HG02884 (cell line): ENCODE results near the gene ECT2.
A peak's percentile ranks its signal among the peaks of the same experiment; 100 is the strongest.
"Not testable (repeated sequence)": the region's sequence is repeated elsewhere in the genome, so short reads cannot be mapped to it uniquely, and the experiment has no call there.

Experiments used
- ATAC-seq: cut with Tn5 transposase; IDR thresholded peaks from one replicate; pipeline ENCODE4 v1.9.1; 2021; ENCODE audit warnings: mild to moderate bottlenecking, moderate library complexity; ENCODE audit not compliant: unreplicated experiment

ECT2 gene

DNA sequence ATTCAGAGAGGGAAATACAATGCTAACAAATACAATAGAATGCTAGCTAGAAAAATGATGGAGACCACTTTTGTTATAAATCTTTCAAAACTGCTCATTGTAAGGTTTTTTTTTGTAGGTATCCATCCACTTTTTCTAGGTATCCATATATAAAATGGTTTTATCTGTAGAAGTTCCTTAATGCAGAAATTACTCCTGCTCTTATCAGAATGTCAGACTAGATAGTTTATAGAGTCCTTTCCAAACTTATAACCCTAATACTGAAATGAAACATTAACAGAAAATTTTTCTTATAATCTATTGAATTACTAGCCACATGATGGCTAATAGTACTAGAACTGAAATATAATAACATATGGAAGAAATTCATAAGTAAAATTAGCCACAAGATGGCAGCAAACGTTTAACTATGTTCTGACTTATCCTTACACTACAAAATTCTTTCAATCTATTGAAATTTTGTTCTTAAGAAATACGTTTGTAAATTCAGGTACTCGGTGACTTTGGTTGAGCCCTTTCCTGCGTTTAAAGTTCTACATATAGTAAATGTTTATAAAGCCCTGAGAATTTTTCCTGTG, 58.5 kb downstream of the ECT2 start:
- peak; percentile 53 for ATAC-seq

DNA sequence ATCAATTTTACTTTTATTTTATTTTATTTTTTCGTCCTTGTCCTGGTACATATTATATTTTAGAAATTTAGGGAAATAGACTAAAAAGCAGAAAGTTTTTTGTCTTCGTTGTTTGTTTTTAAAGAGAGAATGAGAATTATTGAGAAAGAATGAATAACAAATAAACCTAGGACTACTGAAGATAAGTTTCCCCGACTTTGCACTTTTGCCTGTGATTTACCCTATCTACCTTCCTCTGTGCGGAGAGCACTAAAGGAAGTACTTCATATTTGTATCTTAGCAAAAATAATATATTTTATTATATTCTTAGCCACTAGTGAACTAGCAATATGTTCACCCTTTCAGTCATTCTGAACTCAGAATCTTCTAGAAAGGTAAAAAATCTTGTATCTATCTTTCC, 60.6 kb downstream of the ECT2 start:
- no peak for ATAC-seq

DNA sequence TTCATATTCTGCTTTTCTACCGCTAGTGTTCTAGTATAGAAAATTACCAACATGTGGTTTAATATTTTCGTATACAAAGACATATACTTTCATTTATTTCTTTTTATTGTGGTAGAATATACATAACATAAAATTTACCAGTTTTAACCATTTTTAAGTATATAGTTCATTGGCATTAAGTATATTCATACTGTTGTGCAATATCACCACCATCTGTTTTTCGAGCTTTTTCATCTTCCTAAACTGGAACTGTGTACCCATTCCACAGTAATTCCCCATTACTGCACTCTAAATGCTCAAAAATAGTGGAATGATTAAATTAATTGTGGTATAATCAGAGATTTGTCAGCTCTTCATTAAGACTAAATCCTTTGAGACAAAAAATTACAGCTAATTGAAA, 62.9 kb downstream of the ECT2 start:
- no peak for ATAC-seq

DNA sequence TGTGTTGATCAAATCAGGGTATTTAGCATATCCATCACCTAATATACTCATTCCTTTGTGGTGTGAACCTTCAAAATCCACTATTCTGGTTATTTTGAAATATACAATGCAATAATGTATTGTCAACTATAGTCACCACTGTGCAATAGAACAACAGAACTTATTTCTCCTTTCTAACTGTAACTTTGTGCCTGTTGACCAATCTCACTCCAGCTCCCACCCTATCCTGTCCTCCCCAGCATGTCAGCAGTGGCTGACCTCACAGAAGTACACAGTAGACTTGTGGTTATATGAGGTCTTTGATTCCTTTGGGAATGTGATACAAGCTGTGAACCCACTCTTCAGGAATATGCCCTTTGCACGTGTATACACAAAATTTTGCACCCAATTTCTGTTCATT, 64.2 kb downstream of the ECT2 start:
- ATAC-seq, result no peak

DNA sequence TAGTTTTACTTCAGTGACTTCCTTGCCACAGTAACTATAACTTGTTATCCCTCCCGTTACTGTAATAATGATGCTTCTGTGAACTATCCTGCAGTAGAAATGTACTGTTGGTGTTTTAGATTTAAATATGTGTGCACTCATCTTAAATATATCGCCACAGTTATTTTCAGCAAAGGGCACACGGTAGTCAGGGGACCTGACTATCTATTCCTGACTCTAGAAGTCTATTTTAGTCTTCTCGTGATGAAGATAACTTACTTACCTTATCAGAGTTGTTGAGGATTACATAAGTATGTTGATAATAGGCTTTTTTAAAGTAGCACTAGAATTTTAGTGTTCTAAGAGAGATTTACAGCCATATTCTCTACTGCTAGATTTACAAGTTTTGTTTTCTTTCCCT, 65.3 kb downstream of the ECT2 start:
- no peak for ATAC-seq

DNA sequence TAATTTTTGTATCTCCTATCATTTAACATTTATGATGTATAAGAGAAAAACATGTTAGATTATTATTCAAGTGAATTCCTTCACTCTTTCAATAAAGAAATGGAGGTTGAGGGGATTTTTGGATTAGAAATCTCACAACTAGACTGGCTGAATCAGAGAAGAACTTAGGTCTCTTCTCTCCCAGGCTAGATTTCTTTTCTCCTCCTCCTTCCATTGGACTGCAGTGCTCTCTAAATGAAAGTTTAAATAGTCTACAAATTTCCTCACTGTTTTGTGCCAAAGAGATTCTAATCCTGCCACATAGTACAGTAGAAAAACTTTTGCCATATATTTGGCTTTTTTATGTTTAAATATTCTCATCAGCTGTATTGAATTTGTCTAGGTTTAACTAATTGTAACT, 65.8 kb downstream of the ECT2 start:
- ATAC-seq, result no peak

DNA sequence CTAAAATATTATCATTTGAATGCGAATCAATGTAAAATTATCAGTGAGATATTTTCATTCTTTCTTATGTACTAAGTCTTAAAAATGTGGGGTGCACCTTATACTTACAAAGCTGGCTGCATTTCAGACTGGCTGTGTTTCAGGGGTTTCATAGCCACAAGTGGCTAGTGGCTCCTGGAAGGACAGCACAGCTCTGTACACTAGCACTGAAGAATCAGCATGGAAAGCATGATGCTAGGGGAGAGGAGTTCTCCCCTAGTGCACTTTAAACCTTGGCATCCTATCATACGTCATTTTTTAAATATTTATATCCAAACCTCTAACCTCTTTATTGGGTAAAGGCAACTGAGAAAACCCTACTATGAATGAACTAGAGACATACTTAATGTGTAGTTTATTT, 66.4 kb downstream of the ECT2 start:
- no peak for ATAC-seq

DNA sequence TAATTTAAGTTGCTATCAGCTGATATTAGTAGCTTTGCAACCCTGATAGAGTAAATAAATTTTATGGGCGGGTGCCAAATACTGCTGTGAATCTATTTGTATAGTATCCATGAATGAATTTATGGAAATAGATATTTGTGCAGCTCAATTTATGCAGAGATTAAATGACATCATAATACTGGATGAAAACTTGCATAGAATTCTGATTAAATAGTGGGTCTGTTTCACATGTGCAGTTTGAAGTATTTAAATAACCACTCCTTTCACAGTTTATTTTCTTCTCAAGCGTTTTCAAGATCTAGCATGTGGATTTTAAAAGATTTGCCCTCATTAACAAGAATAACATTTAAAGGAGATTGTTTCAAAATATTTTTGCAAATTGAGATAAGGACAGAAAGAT, 70.0 kb downstream of the ECT2 start:
- no peak for ATAC-seq

DNA sequence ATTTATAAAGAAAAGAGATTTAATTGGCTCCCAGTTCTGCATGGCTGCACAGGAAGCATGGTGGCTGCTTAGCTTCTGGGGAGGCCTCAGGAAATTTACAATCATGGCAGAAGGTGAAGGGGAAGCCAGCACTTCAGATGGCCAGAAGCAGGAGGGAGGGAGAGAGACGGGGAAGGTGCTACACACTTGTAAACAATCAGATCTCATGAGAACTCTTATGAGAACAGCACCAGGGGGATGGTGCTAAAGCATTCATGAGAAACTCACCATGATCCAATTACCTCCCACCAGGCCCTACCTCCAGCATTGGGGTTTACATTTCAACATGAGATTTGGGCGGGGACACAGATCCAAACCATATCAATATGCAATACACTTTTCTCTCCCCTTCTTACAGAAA, 73.7 kb downstream of the ECT2 start:
- no peak for ATAC-seq

DNA sequence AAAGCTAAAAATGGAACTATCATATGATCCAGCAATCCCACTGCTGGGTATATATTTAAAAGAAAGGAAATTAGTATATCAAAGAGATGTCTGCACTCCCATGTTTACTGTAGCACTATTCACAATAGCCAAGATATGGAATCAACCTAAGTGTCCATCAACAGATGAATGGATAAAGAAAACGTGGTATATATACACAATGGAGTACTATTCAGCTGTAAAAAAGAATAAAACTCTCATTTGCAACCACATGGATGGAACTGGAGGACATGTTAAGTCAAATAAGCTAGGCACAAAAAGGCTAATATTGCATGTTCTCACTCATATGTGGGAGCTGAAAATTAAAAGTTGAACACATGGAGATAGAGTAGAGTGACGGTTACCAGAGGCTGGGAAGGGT, 76.7 kb downstream of the ECT2 start:
- not testable (repeated sequence) for ATAC-seq

DNA sequence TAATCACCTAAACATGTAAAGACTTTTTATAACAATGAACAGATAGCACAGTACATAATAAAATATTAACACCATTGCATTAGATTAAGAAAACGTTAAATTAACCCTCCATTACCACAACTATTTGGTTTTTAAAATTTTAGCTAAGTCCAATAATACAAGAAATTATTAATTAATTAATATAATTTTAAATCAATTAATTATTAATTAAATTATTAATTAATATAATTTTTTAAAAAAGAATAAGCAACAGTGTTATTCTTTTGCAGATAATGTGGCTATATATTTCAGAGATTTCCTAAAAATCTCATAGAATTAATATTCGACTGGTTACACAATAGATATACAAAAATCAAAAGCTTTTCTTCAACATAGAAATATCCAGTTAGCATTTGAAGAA, 82.5 kb downstream of the ECT2 start:
- ATAC-seq, result no peak

DNA sequence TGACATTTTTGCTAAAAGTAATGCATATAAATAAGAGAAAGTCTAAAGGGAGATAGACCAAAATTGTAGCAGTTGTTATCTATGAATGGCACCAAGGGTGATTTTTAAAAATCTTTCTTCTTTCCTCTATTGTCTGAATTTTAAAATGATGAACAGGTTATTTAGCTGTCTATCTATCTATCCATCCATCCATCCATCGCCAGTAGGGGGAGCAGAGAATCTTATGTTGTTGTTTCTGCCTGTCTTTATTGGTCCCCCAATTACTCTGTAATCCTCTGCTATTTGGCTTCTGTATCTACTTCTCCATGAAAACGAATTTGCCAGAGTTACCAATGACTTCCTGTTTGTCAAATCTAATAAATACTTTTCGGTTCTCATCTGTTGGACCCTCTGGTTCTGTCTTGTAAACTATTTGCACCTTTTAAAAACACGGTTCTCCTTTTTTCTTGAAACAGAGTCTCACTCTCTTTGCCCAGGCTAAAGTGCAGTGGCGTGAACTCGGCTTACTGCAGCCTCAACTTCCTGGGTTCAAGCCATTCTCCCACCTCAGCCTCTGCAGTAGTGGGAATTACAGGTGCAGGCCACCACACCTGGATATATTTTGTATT, 86.0 kb downstream of the ECT2 start:
- ATAC-seq, result peak; percentile 65

DNA sequence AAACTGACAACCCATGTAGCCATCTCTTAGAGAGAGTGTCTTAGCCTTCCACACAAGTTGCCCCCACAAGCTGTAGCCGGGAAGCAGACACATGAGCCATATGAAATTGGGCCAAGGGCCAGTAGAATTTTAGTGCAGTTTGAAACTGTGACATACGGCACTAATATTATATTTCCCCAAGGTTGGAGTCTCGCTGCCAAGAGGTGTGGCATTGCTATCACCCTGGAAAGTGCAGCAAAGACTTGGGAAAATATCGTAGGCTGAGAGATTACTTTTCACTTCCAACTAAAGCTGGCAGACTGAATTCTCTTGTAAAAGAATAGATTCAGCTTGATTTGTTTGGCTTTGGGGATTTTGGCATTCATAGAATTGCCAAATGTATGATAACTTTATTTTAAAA, 89.2 kb downstream of the ECT2 start:
- ATAC-seq, result no peak

DNA sequence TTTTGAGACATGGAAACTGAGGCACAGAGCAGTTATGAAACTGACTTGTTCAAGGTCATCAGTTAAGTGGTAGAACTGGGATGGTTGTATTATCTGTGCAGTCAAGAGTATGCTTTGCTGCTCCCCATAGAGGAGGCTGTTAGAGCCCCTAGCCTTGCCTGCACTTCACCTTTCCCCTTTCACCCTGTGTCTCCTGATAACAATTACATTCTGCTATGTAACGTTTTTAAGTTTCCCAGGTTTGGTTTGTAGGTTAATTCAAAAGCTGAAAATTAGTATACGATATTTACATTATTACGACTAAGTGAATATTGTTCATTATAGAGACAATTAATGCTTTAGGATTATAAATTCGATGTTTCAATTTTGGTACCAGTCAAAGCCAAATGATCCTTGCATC, 89.9 kb downstream of the ECT2 start:
- no peak for ATAC-seq

DNA sequence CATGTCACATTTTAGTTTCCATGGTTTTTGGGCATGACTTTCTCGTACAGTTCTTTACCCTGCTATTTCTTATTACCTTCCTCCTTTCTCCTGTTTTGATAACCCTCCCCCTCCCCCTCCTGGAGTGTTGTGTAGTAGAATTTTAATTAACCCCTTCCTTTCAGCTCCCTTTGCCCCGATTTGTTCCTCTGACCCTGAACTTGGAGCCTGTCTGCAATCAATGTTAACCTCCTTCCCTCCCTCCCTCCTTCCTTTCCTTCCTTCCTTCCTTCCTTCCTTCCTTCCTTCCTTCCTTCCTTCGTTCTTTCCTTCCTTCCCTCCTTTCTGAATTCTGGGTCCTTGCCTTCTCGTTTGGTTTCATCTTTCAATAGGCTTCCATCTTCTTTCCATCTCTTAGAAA, 90.4 kb downstream of the ECT2 start:
- no peak for ATAC-seq

DNA sequence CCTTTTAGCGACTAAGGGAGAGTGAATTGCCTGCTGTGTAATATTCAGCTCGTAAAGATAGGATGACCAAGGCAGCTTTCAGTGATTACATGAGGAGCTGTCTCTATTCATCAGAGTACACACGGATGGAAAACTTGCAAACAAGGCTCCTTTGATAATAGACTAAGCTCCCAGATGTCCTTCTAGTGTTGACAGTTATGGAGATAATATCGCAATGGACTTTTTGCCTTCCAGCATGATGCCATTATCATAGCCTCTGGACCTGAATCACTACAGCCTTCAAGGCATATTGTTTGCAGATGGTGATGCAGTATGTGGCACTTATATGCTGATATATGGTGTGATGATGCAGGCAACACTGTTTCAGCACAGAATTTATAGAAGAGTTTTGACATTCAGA, 93.9 kb downstream of the ECT2 start:
- ATAC-seq, result no peak

DNA sequence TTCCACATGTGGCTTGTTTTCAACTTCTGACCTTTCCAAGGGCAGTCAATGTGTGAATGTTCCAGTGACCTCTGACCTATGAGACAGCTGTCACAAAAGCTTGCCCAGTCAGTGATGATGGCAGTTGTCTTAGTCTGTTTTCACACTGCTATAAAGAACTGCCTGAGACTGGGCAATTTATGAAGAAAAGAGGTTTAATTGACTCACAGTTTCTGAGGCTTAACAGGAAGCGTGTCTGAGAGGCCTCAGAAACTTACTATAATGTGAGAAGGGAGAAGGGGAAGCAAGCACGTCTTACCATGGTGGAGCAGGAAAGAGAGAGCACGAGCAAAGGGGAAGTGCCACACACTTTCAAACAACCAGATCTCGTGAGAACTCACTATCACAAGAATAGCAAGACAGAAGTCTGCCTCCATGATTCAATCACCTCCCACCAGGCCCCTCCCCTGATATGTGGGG, 95.6 kb downstream of the ECT2 start:
- peak; percentile 72 for ATAC-seq

DNA sequence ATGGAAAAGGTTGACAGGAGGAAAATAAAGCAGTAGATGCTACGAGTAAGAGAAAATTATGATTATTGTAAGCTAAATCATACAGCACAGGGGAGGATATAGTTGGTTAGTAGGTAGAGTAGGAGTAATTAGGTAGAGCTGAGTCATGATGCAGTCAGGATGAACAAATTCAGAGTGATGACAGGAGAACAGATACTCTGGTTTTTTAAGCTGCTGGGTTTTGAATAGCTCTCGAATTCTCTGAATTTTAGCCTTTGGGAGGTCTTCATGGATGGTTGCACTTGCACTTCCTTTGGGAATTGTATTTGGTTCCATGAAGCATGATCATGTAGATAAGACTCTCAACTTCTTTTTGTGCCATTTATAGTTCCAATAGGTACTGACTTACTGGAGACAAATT, 96.2 kb downstream of the ECT2 start:
- no peak for ATAC-seq

DNA sequence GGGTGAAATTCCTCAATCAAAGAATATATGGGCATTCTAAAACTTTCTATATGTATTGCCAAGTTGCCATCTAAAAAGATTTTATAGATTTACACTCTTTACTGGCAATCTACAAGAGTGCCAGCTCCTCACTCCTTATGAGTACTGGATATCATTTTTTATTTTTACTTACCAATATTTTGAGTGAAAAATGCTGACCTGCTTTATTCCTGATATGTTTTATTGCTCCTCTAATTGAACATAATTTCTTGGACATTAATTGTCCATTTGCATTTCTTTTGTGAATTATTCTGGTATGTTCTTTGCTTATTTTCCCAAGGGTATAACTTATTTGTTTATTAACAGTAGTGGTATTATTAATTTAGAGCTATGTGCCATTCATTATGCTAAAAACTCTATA, 96.8 kb downstream of the ECT2 start:
- ATAC-seq, result no peak

DNA sequence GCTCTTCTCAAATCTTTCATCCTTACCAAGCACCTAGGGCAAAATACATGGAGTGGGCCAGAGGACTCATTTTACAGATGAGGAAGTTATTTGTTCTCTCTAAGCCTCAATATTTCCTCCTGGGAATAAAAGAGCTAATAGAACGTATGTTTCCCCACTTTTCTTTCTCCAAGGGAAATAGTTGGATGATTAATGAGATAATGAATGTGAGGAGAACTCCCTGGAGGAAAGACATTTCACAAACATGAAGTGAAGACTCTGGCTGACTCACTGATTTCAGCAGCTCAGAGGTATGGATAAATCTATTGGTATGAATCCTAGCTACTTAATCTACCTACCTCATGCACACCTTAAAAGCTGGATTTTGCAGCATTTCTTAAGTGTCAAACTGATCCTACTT, 98.4 kb downstream of the ECT2 start:
- ATAC-seq, result no peak

DNA sequence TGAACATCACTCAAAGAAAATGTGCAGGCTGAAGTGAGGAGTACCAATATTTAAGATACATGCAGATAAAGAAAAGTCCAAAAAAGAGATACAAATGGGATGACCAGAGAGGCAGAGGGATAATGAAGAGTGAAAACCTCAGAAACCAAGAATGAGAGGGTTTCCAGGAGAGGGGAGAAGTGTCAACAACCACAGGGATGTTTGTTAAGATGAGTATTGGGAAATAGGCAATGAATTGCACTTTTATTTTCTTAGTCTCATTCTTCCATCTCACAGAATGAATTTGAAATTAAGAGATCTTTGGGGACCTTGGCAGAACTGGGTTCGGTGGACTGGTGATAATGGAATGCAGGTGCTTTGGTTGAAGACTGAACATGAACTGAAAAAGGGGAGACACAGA, 102.5 kb downstream of the ECT2 start:
- ATAC-seq, result no peak

DNA sequence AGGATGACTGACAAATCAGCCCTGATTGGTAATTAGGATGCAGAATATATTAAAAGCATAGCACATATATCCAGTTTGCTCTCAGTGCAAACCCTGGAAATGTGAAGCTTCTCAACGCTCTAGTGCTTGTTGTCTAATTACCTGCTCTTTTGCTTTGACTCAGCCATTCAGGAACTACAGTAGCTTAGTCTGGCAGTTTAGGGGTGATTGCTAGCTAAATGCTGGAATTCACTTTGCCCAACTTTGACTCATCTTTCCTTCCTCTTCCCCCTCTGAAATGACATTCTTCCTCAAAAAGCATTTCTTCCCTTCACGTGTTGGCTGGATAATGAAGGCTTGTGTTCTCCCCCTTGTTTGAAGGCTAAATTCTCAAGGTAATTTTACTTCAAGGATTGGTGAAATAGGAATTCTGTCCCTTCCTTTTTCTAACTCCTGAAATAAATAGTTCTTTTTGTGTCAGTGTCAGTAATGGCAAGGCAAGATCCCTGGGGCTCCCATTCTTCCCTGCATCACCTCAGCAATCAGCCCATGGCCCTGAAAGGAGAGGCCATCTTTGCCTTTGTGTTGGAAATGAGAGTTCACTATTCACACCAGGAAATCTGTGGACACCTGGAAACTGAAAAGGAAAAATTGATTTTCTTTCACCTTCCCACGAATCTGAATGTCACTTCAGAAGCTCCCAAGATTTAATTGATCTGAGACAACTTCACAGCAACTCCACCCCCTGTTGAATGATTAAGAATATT, 103.6 kb downstream of the ECT2 start:
- ATAC-seq, result no peak

DNA sequence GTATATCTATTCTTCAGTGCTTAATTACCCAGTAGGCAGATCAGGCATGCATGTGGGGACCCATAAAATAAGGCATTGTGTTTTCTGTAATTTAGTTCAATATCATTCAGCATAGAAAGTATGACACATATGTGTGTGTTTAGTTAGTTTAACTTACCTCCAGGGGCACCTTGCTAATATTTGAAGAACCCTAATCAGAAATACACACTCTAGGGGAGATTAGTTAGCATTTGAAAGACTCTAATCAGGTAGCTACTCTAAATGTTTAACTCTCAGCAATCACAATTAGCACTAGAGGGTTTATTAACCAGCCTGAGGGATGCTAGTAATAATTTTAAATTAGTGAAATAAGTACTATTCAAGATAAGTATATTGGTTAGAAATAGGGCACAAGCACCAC, 104.5 kb downstream of the ECT2 start:
- ATAC-seq, result no peak
